Measurements from ENCODE around the gene AP4M1.

AP4M1 gene

DNA sequence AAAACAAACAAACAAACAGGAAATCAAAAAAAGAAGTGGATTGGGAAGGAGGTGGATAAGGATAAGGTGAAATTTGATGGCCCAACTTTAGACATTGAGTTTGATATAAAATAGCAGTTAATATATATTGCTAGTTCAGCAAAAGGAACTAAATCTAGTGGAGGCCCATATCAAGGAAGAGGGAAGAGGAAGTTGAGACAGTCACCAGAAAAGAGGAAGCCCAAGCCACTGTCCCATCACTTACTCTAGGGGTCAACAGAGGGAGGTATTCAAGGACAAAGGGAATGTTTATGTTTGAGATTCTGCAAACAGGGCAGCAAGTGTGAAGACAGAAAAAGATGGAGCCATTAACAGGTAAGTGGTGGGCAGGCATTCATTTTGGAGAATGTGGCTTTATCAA, 51.0 kb downstream of the AP4M1 start:
- H3K79me2 ChIP-seq (ENCODE audit: low read length) = peaks cover 35% of the 10 kb centered on the region
- no peak overlapping the region for H3K27ac ChIP-seq (ENCODE audit: low read length)
- no peaks in the 10 kb centered on the region for H3K27me3 ChIP-seq (replicated peaks; ENCODE audit: insufficient read depth, low read length)
- no peaks in the 10 kb centered on the region for H3K9me3 ChIP-seq (replicated peaks; ENCODE audit: insufficient read depth, low read length)
- H3K9me2 ChIP-seq (replicated peaks; ENCODE audit: insufficient read depth, low read length) = no peaks in the 10 kb centered on the region
- no peaks in the 10 kb centered on the region for H3K36me3 ChIP-seq (replicated peaks; ENCODE audit: insufficient read depth, low read length)
- no peaks in the 10 kb centered on the region for H4K20me1 ChIP-seq (ENCODE audit: insufficient read depth, low read length)
- H2AFZ ChIP-seq (ENCODE audit: low read length) = no peak overlapping the region
- peaks cover 14% of the 10 kb centered on the region for H3K4me1 ChIP-seq (ENCODE audit: low read length)
- H3K4me2 ChIP-seq (ENCODE audit: low read depth, low read length) = no peak overlapping the region
- no peak overlapping the region for H3K9ac ChIP-seq (ENCODE audit: low read length)
- DNase-seq = no peak
- H3K4me3 ChIP-seq (ENCODE audit: low read length) = no peak overlapping the region
- TF ChIP-seq, protein P1, sequence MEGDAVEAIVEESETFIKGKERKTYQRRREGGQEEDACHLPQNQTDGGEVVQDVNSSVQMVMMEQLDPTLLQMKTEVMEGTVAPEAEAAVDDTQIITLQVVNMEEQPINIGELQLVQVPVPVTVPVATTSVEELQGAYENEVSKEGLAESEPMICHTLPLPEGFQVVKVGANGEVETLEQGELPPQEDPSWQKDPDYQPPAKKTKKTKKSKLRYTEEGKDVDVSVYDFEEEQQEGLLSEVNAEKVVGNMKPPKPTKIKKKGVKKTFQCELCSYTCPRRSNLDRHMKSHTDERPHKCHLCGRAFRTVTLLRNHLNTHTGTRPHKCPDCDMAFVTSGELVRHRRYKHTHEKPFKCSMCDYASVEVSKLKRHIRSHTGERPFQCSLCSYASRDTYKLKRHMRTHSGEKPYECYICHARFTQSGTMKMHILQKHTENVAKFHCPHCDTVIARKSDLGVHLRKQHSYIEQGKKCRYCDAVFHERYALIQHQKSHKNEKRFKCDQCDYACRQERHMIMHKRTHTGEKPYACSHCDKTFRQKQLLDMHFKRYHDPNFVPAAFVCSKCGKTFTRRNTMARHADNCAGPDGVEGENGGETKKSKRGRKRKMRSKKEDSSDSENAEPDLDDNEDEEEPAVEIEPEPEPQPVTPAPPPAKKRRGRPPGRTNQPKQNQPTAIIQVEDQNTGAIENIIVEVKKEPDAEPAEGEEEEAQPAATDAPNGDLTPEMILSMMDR (IDR thresholded peaks at IDR 0.05; ENCODE audit: low read length) = no peak
- no peak for TF ChIP-seq EZH2 (optimal IDR thresholded peaks at IDR 0.05; ENCODE audit: low read depth, low read length)
- no peak for TF ChIP-seq EZH2phosphoT487 (IDR thresholded peaks at IDR 0.05; ENCODE audit: low read length)
- H3F3A ChIP-seq (ENCODE audit: insufficient read depth, low read length) = peaks cover 17% of the 10 kb centered on the region

DNA sequence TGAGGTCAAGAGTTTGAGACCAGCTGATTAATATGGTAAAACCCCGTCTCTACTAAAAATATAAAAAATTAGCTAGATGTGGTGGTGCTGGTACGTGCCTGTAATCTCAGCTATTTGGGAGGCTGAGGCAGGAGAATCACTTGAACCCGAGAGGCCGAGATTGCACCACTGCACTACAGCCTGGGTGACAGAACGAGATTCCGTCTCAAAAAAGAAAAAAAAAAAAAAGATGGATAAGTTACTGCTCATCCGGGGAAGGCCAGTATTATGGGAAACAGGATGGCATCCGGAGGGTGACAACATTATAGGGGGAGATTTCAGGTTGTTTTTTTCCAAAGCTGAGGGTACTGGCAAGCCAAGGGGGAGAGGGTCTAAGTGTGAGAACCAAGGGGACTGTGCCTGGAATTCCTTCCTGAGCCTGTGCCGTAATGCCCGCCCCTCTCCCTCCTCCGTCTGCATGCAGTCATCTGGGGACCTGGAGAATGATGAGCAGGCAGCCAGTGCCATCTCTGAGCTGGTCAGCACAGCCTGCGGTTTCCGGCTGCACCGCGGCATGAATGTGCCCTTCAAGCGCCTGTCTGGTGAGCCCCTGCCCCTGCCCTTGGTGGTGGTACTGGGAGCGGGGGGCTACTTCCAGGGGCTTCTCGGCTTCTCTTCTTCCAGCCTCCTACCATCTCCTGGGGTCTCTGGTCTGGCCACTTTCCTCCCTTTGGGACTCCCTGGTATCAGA, 51.7 kb downstream of the AP4M1 start:
- peaks cover 17% of the 10 kb centered on the region for H3F3A ChIP-seq (ENCODE audit: insufficient read depth, low read length)
- no peak for DNase-seq
- no peak for TF ChIP-seq EZH2 (optimal IDR thresholded peaks at IDR 0.05; ENCODE audit: low read depth, low read length)
- TF ChIP-seq EZH2phosphoT487 (IDR thresholded peaks at IDR 0.05; ENCODE audit: low read length) = no peak
- TF ChIP-seq, protein P1 (IDR thresholded peaks at IDR 0.05; ENCODE audit: low read length) = no peak
- no peak overlapping the region for H3K4me2 ChIP-seq (ENCODE audit: low read depth, low read length)
- H3K9me3 ChIP-seq (replicated peaks; ENCODE audit: insufficient read depth, low read length) = no peaks in the 10 kb centered on the region
- peaks cover 42% of the 10 kb centered on the region for H3K79me2 ChIP-seq (ENCODE audit: low read length)
- no peak overlapping the region for H3K9ac ChIP-seq (ENCODE audit: low read length)
- peaks cover 16% of the 10 kb centered on the region for H3K4me1 ChIP-seq (ENCODE audit: low read length)
- no peak overlapping the region for H3K4me3 ChIP-seq (ENCODE audit: low read length)
- no peaks in the 10 kb centered on the region for H3K9me2 ChIP-seq (replicated peaks; ENCODE audit: insufficient read depth, low read length)
- no peaks in the 10 kb centered on the region for H3K27me3 ChIP-seq (replicated peaks; ENCODE audit: insufficient read depth, low read length)
- no peak overlapping the region for H2AFZ ChIP-seq (ENCODE audit: low read length)
- no peak overlapping the region for H3K27ac ChIP-seq (ENCODE audit: low read length)
- H4K20me1 ChIP-seq (ENCODE audit: insufficient read depth, low read length) = no peaks in the 10 kb centered on the region
- H3K36me3 ChIP-seq (replicated peaks; ENCODE audit: insufficient read depth, low read length) = no peaks in the 10 kb centered on the region

- Histone ChIP-seq H3K27ac (ENCODE audit: low read length) (no peak overlapping the region), H3K36me3 (replicated peaks; ENCODE audit: insufficient read depth, low read length) (no peaks in the 10 kb centered on the region), H3K9me3 (replicated peaks; ENCODE audit: insufficient read depth, low read length) (no peaks in the 10 kb centered on the region), H3K4me1 (ENCODE audit: low read length) (peaks cover 15% of the 10 kb centered on the region), H4K20me1 (ENCODE audit: insufficient read depth, low read length) (no peaks in the 10 kb centered on the region), H3F3A (ENCODE audit: insufficient read depth, low read length) (peaks cover 17% of the 10 kb centered on the region), H3K79me2 (ENCODE audit: low read length) (peaks cover 44% of the 10 kb centered on the region), H3K9me2 (replicated peaks; ENCODE audit: insufficient read depth, low read length) (no peaks in the 10 kb centered on the region), H3K4me3 (ENCODE audit: low read length) (no peak overlapping the region), H3K27me3 (replicated peaks; ENCODE audit: insufficient read depth, low read length) (no peaks in the 10 kb centered on the region), H3K4me2 (ENCODE audit: low read depth, low read length) (no peak overlapping the region), H3K9ac (ENCODE audit: low read length) (no peak overlapping the region), H2AFZ (ENCODE audit: low read length) (no peak overlapping the region)
- TF ChIP-seq, protein P1 (IDR thresholded peaks at IDR 0.05; ENCODE audit: low read length) = no peak
- TF ChIP-seq EZH2phosphoT487 (IDR thresholded peaks at IDR 0.05; ENCODE audit: low read length) = no peak
- no peak for DNase-seq
Observed at GRCh38 chr7:100153708-100154535, 52.5 kb downstream of the AP4M1 start.

Measured in MM.1S (cell line).